HG02642 (cell line): Measurements from ENCODE around the gene THAP7.

Experiments used
- ATAC-seq: cut with Tn5 transposase; IDR thresholded peaks from one replicate; pipeline ENCODE4 v1.9.1; 2021; ENCODE audit warnings: mild to moderate bottlenecking; ENCODE audit not compliant: unreplicated experiment, poor library complexity

THAP7 gene

DNA sequence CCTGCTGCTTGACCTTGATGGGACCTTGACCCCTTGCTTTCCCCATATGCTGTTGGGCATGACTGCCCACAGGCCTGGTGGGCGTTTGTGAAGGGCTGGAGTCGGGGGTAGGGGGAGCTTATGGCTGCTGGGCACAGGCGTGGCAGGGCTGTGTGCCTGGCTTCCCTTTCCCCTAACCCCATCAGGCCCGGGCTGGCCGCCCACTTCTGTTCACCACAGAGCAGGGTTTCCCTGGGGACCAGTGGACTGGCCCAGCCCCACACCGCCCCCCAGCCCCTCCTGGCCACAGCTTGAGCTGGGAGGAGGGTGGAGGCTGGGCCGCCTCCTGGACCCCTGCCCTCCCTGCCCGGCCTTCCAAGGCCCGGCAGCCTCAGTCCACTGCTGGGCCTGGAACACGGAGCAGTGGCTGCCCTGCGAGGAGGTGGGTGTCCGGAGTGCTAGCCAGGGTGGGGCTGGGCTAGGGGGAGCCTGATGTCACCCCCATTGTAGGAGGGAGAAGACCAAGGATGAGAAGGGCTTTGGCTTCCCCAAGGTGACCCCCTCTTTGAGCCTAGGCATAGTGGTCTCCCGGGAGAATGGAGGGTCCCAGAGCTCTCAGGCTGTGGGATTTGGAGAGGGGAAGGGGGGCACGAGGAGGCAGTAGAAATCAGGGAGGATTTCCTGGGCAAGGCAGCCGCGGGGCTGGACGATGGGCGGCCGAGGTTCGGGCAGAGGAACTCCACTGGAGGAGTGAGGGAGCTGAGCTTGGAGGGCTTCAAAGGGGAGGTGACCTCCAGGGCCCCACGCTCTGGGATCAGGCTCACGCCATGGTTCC lies 34.8 kb downstream of the THAP7 start, which contains the start of gene AIFM3:
AIFM3 (plus strand) TSS at position 373 of the 814 bp plus-strand sequence. CDS start 690 bp downstream, outside the sequence.
- no peak for ATAC-seq

DNA sequence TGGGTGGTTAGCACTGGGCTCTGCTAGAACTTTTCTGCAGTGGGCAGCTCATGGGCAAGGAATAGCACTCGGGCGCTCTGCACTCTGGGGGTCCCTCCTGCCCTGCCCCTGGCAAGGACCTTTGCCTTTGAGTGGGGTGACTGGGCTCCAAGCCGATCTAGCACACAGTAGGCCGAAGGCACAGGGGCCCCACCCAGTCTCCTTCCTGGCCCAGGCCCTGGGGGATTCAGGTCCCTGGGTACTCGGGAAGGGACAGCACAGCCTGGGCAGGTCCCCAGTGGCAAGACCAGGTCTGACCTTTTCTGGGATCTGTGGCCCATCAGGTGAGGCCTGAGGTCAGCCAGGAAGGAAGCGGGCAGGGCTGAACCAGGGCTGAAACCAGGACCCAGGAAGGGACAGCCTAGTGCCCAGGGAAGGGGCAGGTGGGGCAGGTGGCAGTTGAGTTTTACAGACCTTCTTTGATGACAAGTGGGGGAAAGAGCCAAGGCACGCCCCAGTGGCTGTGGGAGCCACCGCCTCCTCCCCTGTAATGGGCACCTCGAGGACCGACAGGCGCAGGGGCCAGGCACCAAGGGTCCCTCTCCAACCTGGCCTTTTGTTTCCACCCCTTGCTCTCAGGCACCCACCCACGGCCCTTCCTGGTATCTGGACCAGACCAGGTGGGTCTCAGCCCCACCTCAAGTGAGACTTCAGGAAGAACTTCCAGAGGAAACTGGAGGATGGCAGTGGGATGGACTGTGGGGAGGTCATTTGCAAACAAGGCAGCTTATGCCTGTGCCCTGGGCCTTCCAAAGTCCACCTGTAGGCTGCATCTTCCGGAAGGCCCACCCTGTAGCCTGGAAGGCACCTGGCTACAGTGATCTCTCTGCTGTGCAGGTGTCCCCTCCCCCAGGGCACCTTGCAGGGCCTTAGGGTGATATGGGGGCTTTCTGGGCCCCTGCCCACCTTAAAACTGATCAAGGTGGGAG lies 35.7 kb downstream of the THAP7 start:
- ATAC-seq = no peak

DNA sequence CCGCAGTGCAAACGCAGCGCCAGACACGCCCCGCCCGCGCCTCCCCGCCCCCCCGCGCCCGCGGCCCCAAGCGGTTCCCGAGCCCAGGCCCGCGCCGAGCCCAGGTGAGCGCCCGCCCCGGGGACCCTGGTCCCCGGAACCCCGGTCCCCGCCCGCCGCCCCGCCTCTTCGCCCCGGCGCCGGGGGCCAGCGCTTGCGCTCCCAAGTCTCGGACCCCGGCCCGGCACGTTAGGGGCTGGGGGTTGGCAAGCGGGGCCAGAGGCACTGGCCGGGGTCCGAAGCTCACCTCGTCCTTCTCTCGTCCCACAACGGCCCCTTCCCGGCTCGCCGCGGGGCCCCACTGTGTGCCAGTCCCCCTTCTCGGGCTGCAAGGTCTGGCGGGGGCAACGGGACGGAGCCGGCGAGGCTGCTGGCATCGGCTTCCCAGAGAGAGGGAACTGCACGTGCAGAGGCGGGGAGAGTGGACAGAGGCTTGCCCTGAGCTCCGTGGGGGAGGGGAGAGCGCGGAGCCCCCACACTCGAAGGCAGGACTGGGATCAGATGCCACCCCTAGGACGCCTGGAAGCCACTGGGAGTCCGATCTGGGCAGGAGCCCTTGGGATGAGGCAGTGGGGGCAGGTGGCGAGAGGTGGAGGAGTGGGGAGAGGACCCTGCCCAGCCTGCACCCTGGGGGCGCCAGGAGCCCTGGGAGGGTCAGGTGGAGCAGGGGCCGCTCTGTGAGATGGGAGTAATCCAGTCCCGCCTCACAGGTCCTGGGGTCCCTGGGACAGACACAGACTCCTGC lies 36.6 kb downstream of the THAP7 start:
- ATAC-seq = no peak

GRCh38 chr22:20964799-20965103 lies 37.2 kb downstream of the THAP7 start:
- no peak for ATAC-seq

DNA sequence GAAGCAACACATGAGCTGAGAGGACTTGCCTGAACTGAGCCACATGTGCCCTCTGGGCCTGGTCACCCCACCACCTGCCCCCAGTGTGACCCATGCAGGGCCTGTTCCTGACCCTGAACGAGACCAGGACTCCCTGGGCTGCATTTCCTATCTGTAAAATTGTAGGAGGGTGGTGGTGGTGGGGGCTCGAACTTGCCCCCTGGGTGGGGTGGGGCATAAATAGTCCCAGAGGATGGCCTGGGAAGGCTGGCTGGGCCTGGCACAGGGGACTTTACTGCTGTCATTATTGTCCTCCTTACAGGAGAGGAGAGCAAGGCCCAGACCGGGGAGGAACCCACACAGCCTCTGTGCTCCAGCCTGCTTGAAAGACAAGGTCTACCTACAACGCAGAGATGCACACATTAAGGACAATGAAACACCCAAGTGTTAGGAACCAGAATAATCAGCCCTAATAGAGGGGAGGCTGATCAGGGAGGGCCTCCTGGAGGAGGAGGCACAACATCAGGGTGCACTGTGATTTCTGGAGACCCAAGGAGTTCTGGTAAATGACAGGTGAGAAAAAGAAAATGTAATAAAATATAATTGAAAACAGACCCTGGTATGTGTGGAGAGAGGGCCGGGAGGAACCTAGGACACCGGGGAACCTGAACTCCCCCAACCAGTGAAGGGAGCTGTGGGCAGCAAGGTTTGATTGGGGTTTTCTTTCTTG lies 37.7 kb downstream of the THAP7 start:
- ATAC-seq = no peak

DNA sequence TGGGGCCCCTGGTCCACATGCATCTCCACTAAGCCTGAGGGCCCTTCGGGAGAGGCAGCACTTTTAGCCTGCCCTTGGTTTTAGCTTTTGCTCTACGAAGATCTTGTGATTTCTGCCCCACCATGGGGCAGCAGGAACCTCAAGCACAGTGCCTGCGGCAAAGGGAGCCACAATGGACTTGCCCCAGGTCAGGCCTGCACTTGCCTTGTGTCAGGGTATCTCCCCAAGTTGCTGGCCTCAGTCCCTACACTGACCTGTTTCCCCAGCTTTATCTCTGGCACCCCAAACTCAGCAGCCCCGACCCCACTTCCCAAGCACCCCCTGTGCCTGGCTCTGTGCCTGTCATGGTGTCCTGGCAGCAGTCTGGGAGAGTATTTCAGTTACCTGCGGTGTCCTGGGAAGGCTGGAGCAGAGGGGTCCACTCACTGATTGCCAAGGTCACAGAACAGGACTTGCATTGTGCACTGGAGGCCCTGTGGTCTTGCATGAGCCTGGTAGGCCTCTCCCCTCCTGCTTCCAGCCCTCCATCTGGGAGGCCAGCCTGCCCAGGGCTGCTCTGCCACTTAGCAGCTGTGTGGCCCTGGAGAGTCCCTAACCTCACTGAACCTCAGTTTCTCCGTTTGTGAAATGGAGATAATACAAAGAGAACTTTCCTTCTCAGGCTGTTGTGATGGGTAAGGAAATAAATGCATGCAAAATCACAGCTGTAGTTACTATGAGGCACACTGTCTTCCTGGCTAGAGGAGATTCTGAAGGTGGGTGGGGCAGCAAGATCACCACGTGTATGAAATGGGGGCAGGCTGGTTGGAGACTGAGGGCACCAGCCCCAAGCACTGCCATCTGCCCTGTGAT lies 38.5 kb downstream of the THAP7 start:
- ATAC-seq = no peak

DNA sequence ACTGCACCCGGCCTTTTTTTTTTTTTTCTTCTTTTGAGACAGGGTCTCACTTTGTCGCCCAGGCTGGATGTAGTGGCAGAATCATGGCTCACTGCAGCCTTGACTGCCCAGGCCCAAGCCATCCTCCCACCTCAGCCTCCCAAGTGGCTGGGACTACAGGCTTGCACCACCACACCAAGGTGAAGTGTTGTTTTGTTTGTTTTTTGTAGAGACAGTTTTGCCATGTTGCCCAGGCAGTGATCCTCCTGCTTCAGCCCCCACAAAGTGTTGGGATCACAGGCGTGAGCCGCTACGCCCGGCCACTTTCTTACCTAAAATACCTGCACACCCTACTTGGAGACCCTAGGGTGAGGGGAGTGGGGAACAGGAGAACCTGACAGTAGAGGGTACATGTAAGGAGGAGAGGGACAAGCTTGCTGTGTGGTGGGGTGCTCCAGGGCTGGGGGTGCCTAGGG lies 39.4 kb downstream of the THAP7 start:
- no peak for ATAC-seq

- no peak for ATAC-seq
Measured at GRCh38 chr22:20960609-20961008, 41.3 kb downstream of the THAP7 start.

- no peak for ATAC-seq
Measured at GRCh38 chr22:20959578-20960461, 42.1 kb downstream of the THAP7 start.

- no peak for ATAC-seq
Measured at GRCh38 chr22:20957683-20958431, 44.1 kb downstream of the THAP7 start.

DNA sequence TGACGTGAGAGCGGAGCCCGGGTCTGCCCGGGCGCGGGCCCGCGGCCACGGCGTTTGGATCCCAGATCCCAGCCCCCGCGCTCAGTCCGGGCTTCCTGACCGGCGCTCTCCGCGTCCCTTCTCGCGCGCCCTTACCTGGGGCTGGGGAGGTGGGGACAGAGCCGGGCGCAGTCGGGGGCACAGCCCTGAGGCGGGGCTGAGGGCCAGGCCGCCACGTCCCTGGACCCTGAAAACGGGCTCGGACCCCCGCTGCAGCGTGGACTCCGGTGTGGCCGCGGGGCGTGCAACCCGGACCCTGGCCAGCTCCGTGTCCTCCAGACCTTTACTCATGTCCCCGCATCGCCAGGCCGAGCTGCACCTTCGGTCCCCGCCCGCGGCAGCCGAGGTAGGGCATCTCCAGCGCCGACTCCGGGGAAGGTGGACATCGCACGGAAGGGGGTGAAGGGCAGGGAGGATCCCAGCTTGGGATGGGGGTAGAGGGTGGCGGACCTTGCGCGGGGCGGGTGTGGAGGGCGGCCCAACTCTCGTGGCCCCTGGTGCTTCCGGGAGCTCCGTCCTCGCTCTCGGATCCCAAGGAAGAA lies 44.7 kb downstream of the THAP7 start:
- no peak for ATAC-seq

DNA sequence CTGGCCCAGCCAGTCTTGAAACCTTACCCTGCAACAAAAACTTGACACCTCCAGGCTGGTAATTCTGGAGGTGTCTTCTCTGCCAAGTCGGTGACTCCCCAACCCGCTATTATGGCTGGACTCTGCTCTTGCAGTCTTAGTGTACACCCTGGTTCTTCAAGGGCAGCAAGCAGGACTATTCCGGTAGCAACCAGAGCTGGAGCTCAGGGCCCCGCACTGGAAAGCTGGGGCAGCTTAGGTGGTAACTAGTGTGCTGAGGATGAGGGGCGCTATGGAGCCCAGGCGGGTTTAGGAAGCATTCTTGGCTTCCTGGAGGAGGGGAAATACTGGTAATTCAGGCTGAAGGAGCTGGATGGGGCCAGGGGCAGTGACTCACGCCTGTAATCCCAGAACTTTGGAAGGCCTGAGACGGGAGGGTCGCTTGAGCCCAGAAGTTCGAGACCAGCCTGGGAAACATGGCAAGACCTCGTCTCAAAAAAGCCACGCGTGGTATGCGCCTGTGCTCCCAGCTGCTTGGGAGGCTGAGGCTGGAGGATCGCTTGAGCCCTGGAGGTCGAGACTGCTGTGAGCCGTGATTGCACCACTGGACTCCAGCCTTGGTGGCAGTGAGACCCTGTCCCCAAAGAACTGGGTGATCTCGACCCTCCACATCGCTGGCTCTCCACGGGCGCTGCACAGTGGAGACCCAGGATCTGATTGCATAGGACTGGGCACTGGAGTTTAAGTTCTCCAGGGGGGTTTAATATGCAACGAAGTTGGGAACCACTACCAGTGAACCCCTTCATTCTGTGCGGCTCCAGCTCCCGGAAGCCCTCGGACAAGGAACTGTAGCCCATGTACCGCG lies 45.4 kb downstream of the THAP7 start:
- ATAC-seq = no peak

DNA sequence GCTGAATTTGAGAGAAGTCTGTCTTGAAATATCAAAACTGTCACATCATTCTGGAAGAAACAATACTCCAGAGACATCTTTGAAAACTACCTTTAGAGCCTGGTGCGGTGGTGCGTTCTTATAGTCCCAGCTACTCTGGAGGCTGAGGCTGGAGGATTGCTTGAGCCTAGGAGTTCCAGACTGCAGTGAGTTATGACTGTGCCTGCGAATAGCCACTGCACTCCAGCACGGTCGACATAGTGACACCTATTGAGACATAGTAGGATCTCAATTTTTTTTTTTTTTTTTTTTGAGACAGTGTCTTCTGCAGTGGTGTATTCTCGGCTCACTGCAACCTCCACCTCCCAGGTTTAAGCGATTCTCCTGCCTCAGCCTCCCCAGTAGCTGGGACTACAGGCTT lies 46.4 kb downstream of the THAP7 start:
- no peak for ATAC-seq

DNA sequence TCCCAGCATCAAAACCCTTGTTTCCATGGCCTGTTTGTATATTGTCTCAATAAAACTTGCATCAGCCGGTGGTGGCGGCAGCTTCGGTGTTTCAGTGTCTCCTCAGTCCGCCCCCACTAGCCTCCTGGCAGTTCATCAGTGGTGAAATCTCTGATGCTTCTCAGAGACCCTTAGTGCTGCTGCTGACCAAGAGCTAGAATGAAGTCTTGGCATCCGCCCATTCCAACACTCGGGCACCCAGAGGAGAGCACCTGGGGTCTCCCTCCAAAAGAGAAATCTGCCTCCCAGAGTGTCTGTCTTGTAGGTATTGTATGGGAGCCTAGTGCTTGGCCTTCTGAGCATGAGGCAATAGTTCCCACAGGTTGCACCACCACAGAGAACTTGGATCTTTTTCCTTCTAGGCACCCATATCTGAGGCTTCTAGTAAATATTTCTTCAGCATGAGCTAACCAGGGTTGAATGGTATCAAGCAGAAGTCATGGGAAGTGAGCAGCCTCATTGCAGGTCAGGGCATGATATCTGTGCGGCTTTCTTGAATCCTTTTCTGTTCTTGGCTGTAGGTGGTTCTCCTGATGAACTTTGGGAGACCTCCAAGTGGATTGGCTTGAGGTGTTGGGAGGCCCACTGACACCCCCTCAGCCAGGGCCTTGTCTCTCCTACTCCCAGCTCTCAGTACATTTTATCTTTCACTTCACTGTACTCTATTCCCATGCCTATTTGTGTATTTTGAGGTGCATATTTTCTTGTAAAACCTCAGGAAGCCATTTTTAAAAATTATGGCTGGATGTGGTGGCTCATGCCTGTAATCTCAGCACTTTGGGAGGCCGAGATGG lies 48.0 kb downstream of the THAP7 start:
- no peak for ATAC-seq

- ATAC-seq = no peak
Measured at GRCh38 chr22:20953342-20953608, 48.6 kb downstream of the THAP7 start.
